Smooth muscle cell (in vitro differentiated cells): Measurements from ENCODE around the gene FHIT. TPM values are rescaled to one million over a fixed set of nuclear protein-coding genes. Genes with fewer than 3 reads are reported as not detected.

ENCODE experiments used
- DNase-seq: peaks from one replicate; lab custom pipeline; 2025; ENCODE audit not compliant: unreplicated experiment; lab: John Stamatoyannopoulos, UW
- H2AFZ ChIP-seq: fragments of 200-600 bp; sonication (generic); 2 replicates; pipeline ENCODE4 v1.6.0; 2016; ENCODE audit warnings: antibody characterized with exemption, low read depth, mild to moderate bottlenecking
- H3F3A ChIP-seq: fragments of 200-600 bp; sonication (generic); 2 replicates; pipeline ENCODE4 v1.6.0; 2017; ENCODE audit warnings: antibody characterized with exemption, low read depth
- H3K27ac ChIP-seq: fragments of 200-600 bp; sonication (generic); 2 replicates; pipeline ENCODE4 v1.5.1; 2016; ENCODE audit warnings: low read depth, mild to moderate bottlenecking
- H3K27me3 ChIP-seq: fragments of 200-600 bp; sonication (generic); 2 replicates; pipeline ENCODE4 v1.6.1; 2016; ENCODE audit warnings: low read depth, mild to moderate bottlenecking
- H3K36me3 ChIP-seq: fragments of 200-600 bp; sonication (generic); 2 replicates; pipeline ENCODE4 v1.5.1; 2016; ENCODE audit warnings: low read depth
- H3K4me1 ChIP-seq: fragments of 200-600 bp; sonication (generic); 2 replicates; pipeline ENCODE4 v1.5.1; 2016; ENCODE audit warnings: low read depth
- H3K4me2 ChIP-seq: fragments of 200-600 bp; sonication (generic); 2 replicates; pipeline ENCODE4 v1.6.0; 2016; ENCODE audit warnings: mild to moderate bottlenecking
- H3K4me3 ChIP-seq: fragments of 200-600 bp; sonication (generic); 2 replicates; pipeline ENCODE4 v1.5.1; 2016; ENCODE audit warnings: mild to moderate bottlenecking
- H3K79me2 ChIP-seq: fragments of 200-600 bp; sonication (generic); 2 replicates; pipeline ENCODE4 v1.6.0; 2016; ENCODE audit warnings: low read depth, mild to moderate bottlenecking
- H3K9ac ChIP-seq: fragments of 200-600 bp; sonication (generic); 2 replicates; pipeline ENCODE4 v1.6.0; 2016; ENCODE audit warnings: low read depth
- H3K9me3 ChIP-seq: fragments of 200-600 bp; sonication (generic); replicated peaks from 2 replicates; pipeline ENCODE4 v1.5.1; 2016; ENCODE audit warnings: low read depth
- H4K20me1 ChIP-seq: fragments of 200-600 bp; sonication (generic); 2 replicates; pipeline ENCODE4 v1.6.0; 2016; ENCODE audit warnings: low read depth
- WGBS: methylation state at CpG from one replicate; pipeline ENCODE4 v1.1.7; 2016; ENCODE audit warnings: low lambda C conversion rate; 5-methylcytosine and 5-hydroxymethylcytosine counted together
- polyA plus RNA-seq: library from polyadenylated mRNA; unstranded; fragments of >200 nt; fragmentation: Nextera tagmentation; extraction: Ambion mirVana; gene quantifications from 2 replicates; pipeline ENCODE4 v1.2.1, GENCODE V29; 2016
- total RNA-seq: library from RNA; depleted of rRNA; stranded (reverse); fragments of >200 nt; gene quantifications from 2 replicates; pipeline ENCODE4 v1.2.3, GENCODE V29; 2014
- TF ChIP-seq, protein P1 (sequence below): fragments of 200-600 bp; sonication (generic); IDR thresholded peaks from 2 replicates; pipeline ENCODE4 v1.5.1; 2017; ENCODE audit warnings: borderline replicate concordance, mild to moderate bottlenecking, antibody characterized with exemption; ENCODE audit not compliant: insufficient read depth, poor library complexity, severe bottlenecking

FHIT gene
- total and polyA plus RNA-seq, 2 experiments from 2014 or later = 5.9 to 6.7 TPM

GRCh38 chr3:60033901-60034453, 1217.3 kb downstream of the FHIT start:
- TF ChIP-seq, protein P1, sequence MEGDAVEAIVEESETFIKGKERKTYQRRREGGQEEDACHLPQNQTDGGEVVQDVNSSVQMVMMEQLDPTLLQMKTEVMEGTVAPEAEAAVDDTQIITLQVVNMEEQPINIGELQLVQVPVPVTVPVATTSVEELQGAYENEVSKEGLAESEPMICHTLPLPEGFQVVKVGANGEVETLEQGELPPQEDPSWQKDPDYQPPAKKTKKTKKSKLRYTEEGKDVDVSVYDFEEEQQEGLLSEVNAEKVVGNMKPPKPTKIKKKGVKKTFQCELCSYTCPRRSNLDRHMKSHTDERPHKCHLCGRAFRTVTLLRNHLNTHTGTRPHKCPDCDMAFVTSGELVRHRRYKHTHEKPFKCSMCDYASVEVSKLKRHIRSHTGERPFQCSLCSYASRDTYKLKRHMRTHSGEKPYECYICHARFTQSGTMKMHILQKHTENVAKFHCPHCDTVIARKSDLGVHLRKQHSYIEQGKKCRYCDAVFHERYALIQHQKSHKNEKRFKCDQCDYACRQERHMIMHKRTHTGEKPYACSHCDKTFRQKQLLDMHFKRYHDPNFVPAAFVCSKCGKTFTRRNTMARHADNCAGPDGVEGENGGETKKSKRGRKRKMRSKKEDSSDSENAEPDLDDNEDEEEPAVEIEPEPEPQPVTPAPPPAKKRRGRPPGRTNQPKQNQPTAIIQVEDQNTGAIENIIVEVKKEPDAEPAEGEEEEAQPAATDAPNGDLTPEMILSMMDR = no peak
- Histone ChIP-seq H2AFZ (no peak overlapping the region), H3K36me3 (no peaks in the 10 kb centered on the region), H3K4me2 (no peak overlapping the region), H3K27ac (no peak overlapping the region), H3K27me3 (no peaks in the 10 kb centered on the region), H3K4me1 (no peaks in the 10 kb centered on the region), H3K9me3 (no peaks in the 10 kb centered on the region), H3K9ac (no peak overlapping the region), H4K20me1 (no peaks in the 10 kb centered on the region), H3K79me2 (no peaks in the 10 kb centered on the region), H3K4me3 (no peak overlapping the region), H3F3A (no peaks in the 10 kb centered on the region)
- WGBS = 87% methylated on average over 3 of the region's 3 CpGs
- DNase-seq = no peak

DNA sequence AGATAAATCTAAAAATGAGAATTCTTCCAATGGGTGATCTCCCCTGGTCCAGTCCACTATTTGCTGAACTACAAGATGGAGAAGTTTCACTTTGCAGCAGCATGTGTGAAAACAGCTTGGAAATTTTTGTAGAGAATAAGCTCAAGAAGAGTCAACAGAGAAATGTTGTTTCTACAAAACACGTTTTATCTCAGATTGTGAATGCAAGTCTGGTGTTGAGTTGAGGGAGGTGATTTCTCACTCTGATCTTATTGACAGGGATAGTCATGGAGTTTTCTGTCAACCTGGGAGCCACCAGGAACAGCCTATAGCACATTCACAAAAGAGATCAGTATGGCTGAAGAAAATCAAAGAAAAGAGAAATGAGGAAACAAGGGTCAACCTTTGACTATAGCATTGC, 1220.3 kb downstream of the FHIT start:
- Histone ChIP-seq H3K79me2 (no peaks in the 10 kb centered on the region), H3K9me3 (no peaks in the 10 kb centered on the region), H3K4me2 (no peak overlapping the region), H3K36me3 (no peaks in the 10 kb centered on the region), H3F3A (no peaks in the 10 kb centered on the region), H4K20me1 (no peaks in the 10 kb centered on the region), H3K4me1 (peaks cover 1% of the 10 kb centered on the region), H2AFZ (no peak overlapping the region), H3K9ac (no peak overlapping the region), H3K4me3 (no peak overlapping the region), H3K27ac (no peak overlapping the region), H3K27me3 (no peaks in the 10 kb centered on the region)
- WGBS = 35% methylated on average over 1 of the region's 1 CpG
- TF ChIP-seq, protein P1 = no peak
- DNase-seq = no peak

- 95% methylated on average over 2 of the region's 2 CpGs for WGBS
- Histone ChIP-seq H3K4me2 (no peak overlapping the region), H3K9ac (no peak overlapping the region), H3K9me3 (no peaks in the 10 kb centered on the region), H3K27ac (no peak overlapping the region), H3K27me3 (no peaks in the 10 kb centered on the region), H3K36me3 (no peaks in the 10 kb centered on the region), H3K4me1 (peaks cover 8% of the 10 kb centered on the region), H3K4me3 (no peak overlapping the region), H2AFZ (no peak overlapping the region), H4K20me1 (no peaks in the 10 kb centered on the region), H3F3A (no peaks in the 10 kb centered on the region), H3K79me2 (no peaks in the 10 kb centered on the region)
- no peak for DNase-seq
- TF ChIP-seq, protein P1 = no peak
Observed at GRCh38 chr3:60028233-60028632, 1223.0 kb downstream of the FHIT start.

DNA sequence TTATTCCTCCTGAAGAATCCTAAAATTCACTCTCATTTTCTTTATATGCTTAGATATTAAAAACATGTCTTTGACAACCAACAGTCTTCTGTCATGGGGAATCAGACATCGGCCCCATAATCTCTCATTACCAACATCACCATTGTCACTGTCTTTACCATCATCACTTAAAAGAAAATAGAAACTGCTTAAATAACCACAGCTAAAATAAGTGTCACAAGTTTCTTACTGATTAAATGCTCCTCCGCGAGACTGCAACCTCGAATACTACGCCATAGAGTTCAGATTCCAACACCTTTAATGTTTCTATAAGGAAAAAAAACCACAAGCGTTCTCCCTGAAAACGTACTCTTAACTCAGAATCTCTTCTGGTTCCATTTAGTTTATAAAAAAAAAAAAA, 1223.9 kb downstream of the FHIT start:
- Histone ChIP-seq H3K9me3 (no peaks in the 10 kb centered on the region), H3K4me1 (peaks cover 8% of the 10 kb centered on the region), H3K79me2 (no peaks in the 10 kb centered on the region), H4K20me1 (no peaks in the 10 kb centered on the region), H3K27me3 (no peaks in the 10 kb centered on the region), H3K4me3 (no peak overlapping the region), H3K4me2 (no peak overlapping the region), H3K9ac (no peak overlapping the region), H2AFZ (no peak overlapping the region), H3K36me3 (no peaks in the 10 kb centered on the region), H3K27ac (no peak overlapping the region), H3F3A (no peaks in the 10 kb centered on the region)
- DNase-seq = no peak
- 95% methylated on average over 7 of the region's 7 CpGs for WGBS
- TF ChIP-seq, protein P1 = no peak
